Nephron progenitor cell (in vitro differentiated cells): ENCODE data around the gene LRRC7.

ENCODE experiments used
- DNase-seq: peaks from one replicate; pipeline ENCODE4 v3.0.0; 2021
- H3K27ac Mint-ChIP-seq: 2 replicates; pipeline ENCODE4 v1.8.0; 2021; ENCODE audit warnings: mild to moderate bottlenecking, moderate library complexity, mixed read lengths
- H3K27me3 Mint-ChIP-seq: 2 replicates; pipeline ENCODE4 v1.8.0; 2021; ENCODE audit warnings: mild to moderate bottlenecking, low read depth, mixed read lengths; ENCODE audit not compliant: poor library complexity
- H3K36me3 Mint-ChIP-seq: 2 replicates; pipeline ENCODE4 v1.8.0; 2021; ENCODE audit warnings: low read depth, mixed read lengths
- H3K4me1 Mint-ChIP-seq: 2 replicates; pipeline ENCODE4 v1.8.0; 2021; ENCODE audit warnings: mixed read lengths
- H3K4me3 Mint-ChIP-seq: 2 replicates; pipeline ENCODE4 v1.8.0; 2021; ENCODE audit warnings: mild to moderate bottlenecking, moderate library complexity, mixed read lengths
- H3K9me3 Mint-ChIP-seq: 2 replicates; pipeline ENCODE4 v1.8.0; 2021; ENCODE audit warnings: mild to moderate bottlenecking, moderate library complexity, mixed read lengths
- CTCF ChIP-seq: fragments of 200-600 bp; sonication (generic); IDR thresholded peaks from 2 replicates; pipeline ENCODE4 v1.5.0; 2021; ENCODE audit warnings: antibody characterized with exemption

The LRRC7 gene

GRCh38 chr1:69755647-69756046 lies 187.9 kb downstream of the LRRC7 start:
- no peaks in the 10 kb centered on the region for H3K36me3 Mint-ChIP-seq
- no peak for TF ChIP-seq CTCF
- no peak overlapping the region for H3K4me3 Mint-ChIP-seq
- no peaks in the 10 kb centered on the region for H3K4me1 Mint-ChIP-seq
- no peak for DNase-seq
- H3K9me3 Mint-ChIP-seq, result no peaks in the 10 kb centered on the region
- no peak overlapping the region for H3K27ac Mint-ChIP-seq
- peaks cover 4% of the 10 kb centered on the region for H3K27me3 Mint-ChIP-seq

GRCh38 chr1:69765951-69766350 lies 198.2 kb downstream of the LRRC7 start:
- DNase-seq, result no peak
- Mint-ChIP-seq H3K4me1 (no peaks in the 10 kb centered on the region), H3K27me3 (peaks cover 15% of the 10 kb centered on the region), H3K36me3 (no peaks in the 10 kb centered on the region), H3K27ac (no peak overlapping the region), H3K4me3 (no peak overlapping the region), H3K9me3 (no peaks in the 10 kb centered on the region)
- no peak for TF ChIP-seq CTCF

- DNase-seq, result no peak
- H3K9me3 Mint-ChIP-seq, result no peaks in the 10 kb centered on the region
- H3K27me3 Mint-ChIP-seq, result peaks cover 17% of the 10 kb centered on the region
- no peak overlapping the region for H3K27ac Mint-ChIP-seq
- H3K36me3 Mint-ChIP-seq, result no peaks in the 10 kb centered on the region
- no peak for TF ChIP-seq CTCF
- no peak overlapping the region for H3K4me3 Mint-ChIP-seq
- H3K4me1 Mint-ChIP-seq, result no peaks in the 10 kb centered on the region
Observed at GRCh38 chr1:69766431-69767180, 198.9 kb downstream of the LRRC7 start.

GRCh38 chr1:69776555-69776954 lies 208.8 kb downstream of the LRRC7 start:
- H3K4me1 Mint-ChIP-seq, result no peaks in the 10 kb centered on the region

GRCh38 chr1:69777423-69777822 lies 209.7 kb downstream of the LRRC7 start:
- Mint-ChIP-seq H3K36me3 (no peaks in the 10 kb centered on the region), H3K27me3 (peaks cover 15% of the 10 kb centered on the region), H3K9me3 (no peaks in the 10 kb centered on the region), H3K4me3 (no peak overlapping the region), H3K27ac (no peak overlapping the region), H3K4me1 (no peaks in the 10 kb centered on the region)
- TF ChIP-seq CTCF, result no peak
- no peak for DNase-seq

More at GRCh38 chr1:69776555-69776954, 208.8 kb downstream of the LRRC7 start:
- Mint-ChIP-seq H3K27ac (no peak overlapping the region), H3K9me3 (no peaks in the 10 kb centered on the region), H3K4me3 (no peak overlapping the region), H3K27me3 (peaks cover 19% of the 10 kb centered on the region), H3K36me3 (no peaks in the 10 kb centered on the region)
- no peak for DNase-seq
- TF ChIP-seq CTCF, result no peak

GRCh38 chr1:69777971-69778370 lies 210.2 kb downstream of the LRRC7 start:
- H3K4me1 Mint-ChIP-seq, result no peaks in the 10 kb centered on the region
- no peaks in the 10 kb centered on the region for H3K9me3 Mint-ChIP-seq
- H3K27ac Mint-ChIP-seq, result no peak overlapping the region
- H3K27me3 Mint-ChIP-seq, result peaks cover 15% of the 10 kb centered on the region
- DNase-seq, result no peak
- no peak for TF ChIP-seq CTCF
- H3K4me3 Mint-ChIP-seq, result no peak overlapping the region
- H3K36me3 Mint-ChIP-seq, result no peaks in the 10 kb centered on the region
